ENCODE measurements around the gene CTDNEP1.

Gene CTDNEP1

GRCh38 chr17:7233701-7234082 lies 17.8 kb downstream of the CTDNEP1 start:
- Mint-ChIP-seq H3K9me3 (no peaks in the 10 kb centered on the region), H3K4me3 (peak overlapping the region; percentile 99), H3K4me1 (peaks cover 68% of the 10 kb centered on the region), H3K27ac (peak overlapping the region; percentile 95), H3K36me3 (peaks cover 80% of the 10 kb centered on the region)
- DNase-seq (ENCODE audit: low spot score in 2 of 2), result no peak
- peak; percentile 4 for ATAC-seq

- Mint-ChIP-seq H3K27ac (no peak overlapping the region), H3K9me3 (no peaks in the 10 kb centered on the region), H3K36me3 (peaks cover 85% of the 10 kb centered on the region), H3K4me3 (peak overlapping the region; percentile 99), H3K4me1 (peaks cover 72% of the 10 kb centered on the region)
- no peak for DNase-seq (ENCODE audit: low spot score in 2 of 2)
- no peak for ATAC-seq
Observed at GRCh38 chr17:7232114-7232513, 19.4 kb downstream of the CTDNEP1 start.

GRCh38 chr17:7229504-7229903 lies 22.0 kb downstream of the CTDNEP1 start:
- H3K9me3 Mint-ChIP-seq, result no peaks in the 10 kb centered on the region
- H3K4me1 Mint-ChIP-seq, result peaks cover 46% of the 10 kb centered on the region
- H3K27ac Mint-ChIP-seq, result peak overlapping the region; percentile 48
- H3K4me3 Mint-ChIP-seq, result no peak overlapping the region
- H3K36me3 Mint-ChIP-seq, result peaks cover 83% of the 10 kb centered on the region
- DNase-seq (ENCODE audit: low spot score in 2 of 2), result no peak
- ATAC-seq, result no peak

GRCh38 chr17:7228920-7229319 lies 22.6 kb downstream of the CTDNEP1 start:
- DNase-seq (ENCODE audit: low spot score in 2 of 2) (no peak), ATAC-seq (no peak)
- Mint-ChIP-seq H3K36me3 (peaks cover 83% of the 10 kb centered on the region), H3K9me3 (no peaks in the 10 kb centered on the region), H3K4me1 (peaks cover 43% of the 10 kb centered on the region), H3K27ac (peak overlapping the region; percentile 48), H3K4me3 (no peak overlapping the region)

GRCh38 chr17:7226721-7227710 lies 24.5 kb downstream of the CTDNEP1 start:
- Mint-ChIP-seq H3K4me3 (no peak overlapping the region), H3K9me3 (no peaks in the 10 kb centered on the region), H3K36me3 (peaks cover 91% of the 10 kb centered on the region), H3K27ac (peak overlapping the region; percentile 40), H3K4me1 (peaks cover 32% of the 10 kb centered on the region)
- DNase-seq (ENCODE audit: low spot score in 2 of 2) (no peak), ATAC-seq (peak; percentile 17)

- Mint-ChIP-seq H3K4me3 (no peak overlapping the region), H3K27ac (no peak overlapping the region), H3K9me3 (no peaks in the 10 kb centered on the region), H3K36me3 (peaks cover 97% of the 10 kb centered on the region), H3K4me1 (peaks cover 36% of the 10 kb centered on the region)
- DNase-seq (ENCODE audit: low spot score in 2 of 2) (no peak), ATAC-seq (no peak)
Observed at GRCh38 chr17:7225711-7226331, 25.7 kb downstream of the CTDNEP1 start.

- H3K27ac Mint-ChIP-seq, result no peak overlapping the region
- H3K9me3 Mint-ChIP-seq, result no peaks in the 10 kb centered on the region
- DNase-seq (ENCODE audit: low spot score in 2 of 2), result no peak
- H3K4me1 Mint-ChIP-seq, result peaks cover 37% of the 10 kb centered on the region
- H3K36me3 Mint-ChIP-seq, result peaks cover 97% of the 10 kb centered on the region
- H3K4me3 Mint-ChIP-seq, result no peak overlapping the region
- no peak for ATAC-seq
Observed at GRCh38 chr17:7224661-7225111, 26.8 kb downstream of the CTDNEP1 start.

- Mint-ChIP-seq H3K4me1 (peaks cover 42% of the 10 kb centered on the region), H3K4me3 (no peak overlapping the region), H3K27ac (peak overlapping the region; percentile 83)
Observed at GRCh38 chr17:7224110-7224509, 27.4 kb downstream of the CTDNEP1 start.

GRCh38 chr17:7223375-7223774 lies 28.2 kb downstream of the CTDNEP1 start:
- Mint-ChIP-seq H3K4me1 (peaks cover 49% of the 10 kb centered on the region), H3K9me3 (no peaks in the 10 kb centered on the region), H3K36me3 (peaks cover 89% of the 10 kb centered on the region), H3K4me3 (no peak overlapping the region), H3K27ac (peak overlapping the region; percentile 83)
- DNase-seq (ENCODE audit: low spot score in 2 of 2) (no peak), ATAC-seq (no peak)

More at GRCh38 chr17:7224110-7224509, 27.4 kb downstream of the CTDNEP1 start:
- ATAC-seq, result no peak
- no peak for DNase-seq (ENCODE audit: low spot score in 2 of 2)
- Mint-ChIP-seq H3K9me3 (no peaks in the 10 kb centered on the region), H3K36me3 (peaks cover 96% of the 10 kb centered on the region)

GRCh38 chr17:7222972-7223292 lies 28.6 kb downstream of the CTDNEP1 start:
- ATAC-seq (no peak), DNase-seq (ENCODE audit: low spot score in 2 of 2) (no peak)
- H3K36me3 Mint-ChIP-seq, result peaks cover 85% of the 10 kb centered on the region
- H3K4me1 Mint-ChIP-seq, result peaks cover 49% of the 10 kb centered on the region
- H3K9me3 Mint-ChIP-seq, result no peaks in the 10 kb centered on the region
- no peak overlapping the region for H3K4me3 Mint-ChIP-seq
- H3K27ac Mint-ChIP-seq, result no peak overlapping the region

GRCh38 chr17:7222093-7222971 lies 29.2 kb downstream of the CTDNEP1 start:
- no peak overlapping the region for H3K4me3 Mint-ChIP-seq
- peaks cover 45% of the 10 kb centered on the region for H3K4me1 Mint-ChIP-seq
- peak overlapping the region; percentile 98 for H3K27ac Mint-ChIP-seq
- no peak for DNase-seq (ENCODE audit: low spot score in 2 of 2)
- ATAC-seq, result no peak
- no peaks in the 10 kb centered on the region for H3K9me3 Mint-ChIP-seq
- peaks cover 79% of the 10 kb centered on the region for H3K36me3 Mint-ChIP-seq

- Mint-ChIP-seq H3K27ac (peak overlapping the region; percentile 98), H3K4me3 (peak overlapping the region; percentile 95), H3K36me3 (peaks cover 74% of the 10 kb centered on the region), H3K9me3 (no peaks in the 10 kb centered on the region), H3K4me1 (peaks cover 49% of the 10 kb centered on the region)
- no peak for ATAC-seq
- no peak for DNase-seq (ENCODE audit: low spot score in 2 of 2)
Observed at GRCh38 chr17:7221278-7222092, 30.0 kb downstream of the CTDNEP1 start.

- Mint-ChIP-seq H3K27ac (peak overlapping the region; percentile 98), H3K4me3 (peak overlapping the region; percentile 95), H3K4me1 (peaks cover 57% of the 10 kb centered on the region), H3K9me3 (no peaks in the 10 kb centered on the region), H3K36me3 (peaks cover 75% of the 10 kb centered on the region)
- peak; percentile 63 for ATAC-seq
- DNase-seq (ENCODE audit: low spot score in 2 of 2), result peak; percentile 31 to 77
Observed at GRCh38 chr17:7220593-7221277, 30.8 kb downstream of the CTDNEP1 start.

Measured in stimulated activated effector memory CD8-positive, alpha-beta T cell treated with anti-CD3 and anti-CD28 coated beads, Interleukin-12 subunit alpha, Interleukin-12 subunit beta, amount 100 ng/mL, for 72 hours (primary cell).